Ishikawa (cell line): ENCODE results near the gene ZNF688.

Source experiments
- CEBPB ChIP-seq: IDR thresholded peaks from 2 replicates; pipeline ENCODE4 v1.6.1; 2012
- CREB1 ChIP-seq: IDR thresholded peaks from 2 replicates; pipeline ENCODE4 v1.6.1; 2012; ENCODE audit warnings: low read depth
- EGR1 ChIP-seq: IDR thresholded peaks from 2 replicates; pipeline ENCODE4 v1.6.1; 2012
- EP300 ChIP-seq: IDR thresholded peaks from 2 replicates; pipeline ENCODE4 v1.6.1; 2012; ENCODE audit warnings: borderline replicate concordance
- FOXM1 ChIP-seq: IDR thresholded peaks from 2 replicates; pipeline ENCODE4 v1.6.1; 2012; ENCODE audit warnings: low read depth, borderline replicate concordance
- MAX ChIP-seq: IDR thresholded peaks from 2 replicates; pipeline ENCODE4 v1.6.1; 2012
- NFIC ChIP-seq: IDR thresholded peaks from 2 replicates; pipeline ENCODE4 v1.6.1; 2012
- RAD21 ChIP-seq: IDR thresholded peaks from 2 replicates; pipeline ENCODE4 v1.6.1; 2012; ENCODE audit warnings: low read depth
- REST ChIP-seq: IDR thresholded peaks from 2 replicates; pipeline ENCODE4 v1.6.1; 2012; ENCODE audit warnings: low read depth, mild to moderate bottlenecking
- TAF1 ChIP-seq: IDR thresholded peaks from 2 replicates; pipeline ENCODE4 v1.6.1; 2012; ENCODE audit warnings: low read depth, mild to moderate bottlenecking
- TCF12 ChIP-seq: IDR thresholded peaks from 2 replicates; pipeline ENCODE4 v1.6.1; 2012; ENCODE audit warnings: low read depth
- TEAD4 ChIP-seq: IDR thresholded peaks from 2 replicates; pipeline ENCODE4 v1.6.1; 2012
- USF1 ChIP-seq: IDR thresholded peaks from 2 replicates; pipeline ENCODE4 v1.6.1; 2012
- YY1 ChIP-seq: IDR thresholded peaks from 2 replicates; pipeline ENCODE4 v1.6.1; 2012; ENCODE audit warnings: low read depth
- ZBTB7A ChIP-seq: IDR thresholded peaks from 2 replicates; pipeline ENCODE4 v1.6.1; 2012; ENCODE audit warnings: low read depth

Gene ZNF688

GRCh38 chr16:30533748-30534367 is 37.7 kb downstream of the ZNF688 start:
- no peak for TF ChIP-seq TEAD4
- no peak for TF ChIP-seq CREB1
- TF ChIP-seq ZBTB7A = no peak
- TF ChIP-seq YY1 = no peak
- no peak for TF ChIP-seq FOXM1
- no peak for TF ChIP-seq TCF12
- TF ChIP-seq USF1 = no peak

- TF ChIP-seq FOXM1 (no peak), CREB1 (no peak), YY1 (no peak), MAX (no peak), EP300 (no peak), TEAD4 (no peak), RAD21 (no peak), ZBTB7A (no peak), TCF12 (no peak)
Observed at GRCh38 chr16:30533146-30533522, 38.4 kb downstream of the ZNF688 start.

GRCh38 chr16:30532285-30533145 is 39.0 kb downstream of the ZNF688 start:
- TF ChIP-seq MAX (no peak), YY1 (no peak), TAF1 (no peak), RAD21 (no peak), EP300 (no peak), FOXM1 (no peak), CEBPB (no peak), REST (no peak), ZBTB7A (no peak), CREB1 (no peak), EGR1 (no peak), NFIC (no peak)

- TF ChIP-seq TCF12 = no peak
- no peak for TF ChIP-seq RAD21
- no peak for TF ChIP-seq EGR1
- TF ChIP-seq TAF1 = no peak
- no peak for TF ChIP-seq NFIC
- TF ChIP-seq CREB1 = no peak
- TF ChIP-seq YY1 = no peak
- TF ChIP-seq USF1 = no peak
- no peak for TF ChIP-seq EP300
- no peak for TF ChIP-seq TEAD4
- TF ChIP-seq MAX = no peak
- no peak for TF ChIP-seq FOXM1
- no peak for TF ChIP-seq ZBTB7A
Observed at GRCh38 chr16:30530163-30531037, 41.1 kb downstream of the ZNF688 start.

- TF ChIP-seq EP300 (no peak), USF1 (no peak), REST (no peak), NFIC (no peak), YY1 (no peak), TEAD4 (no peak), TAF1 (no peak), FOXM1 (no peak), ZBTB7A (no peak), CREB1 (no peak), TCF12 (no peak), MAX (no peak), EGR1 (no peak), RAD21 (no peak), CEBPB (no peak)
Observed at GRCh38 chr16:30528799-30529457, 42.6 kb downstream of the ZNF688 start.
